ENCODE results near the gene TBC1D22A. TPM values are rescaled to one million over a fixed set of nuclear protein-coding genes. Genes with fewer than 3 reads are reported as not detected.

TBC1D22A gene
- polyA plus RNA-seq, 1 experiment, result 19.8 TPM

DNA sequence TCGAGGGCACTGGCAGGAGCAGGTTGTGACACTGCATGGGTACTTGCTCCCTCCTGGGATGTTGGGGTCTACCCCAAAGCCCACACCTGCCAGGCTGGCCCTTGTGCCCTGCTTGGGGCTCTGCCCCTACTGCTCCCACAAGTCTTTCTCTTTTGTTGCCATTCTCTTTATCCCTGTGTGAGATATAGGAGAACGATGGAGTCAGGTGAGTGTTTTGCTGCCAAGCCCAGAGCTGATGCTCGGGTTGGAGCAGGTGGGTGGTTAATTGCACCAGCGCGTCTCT is 292.6 kb downstream of the TBC1D22A start:
- TF ChIP-seq, protein P1, sequence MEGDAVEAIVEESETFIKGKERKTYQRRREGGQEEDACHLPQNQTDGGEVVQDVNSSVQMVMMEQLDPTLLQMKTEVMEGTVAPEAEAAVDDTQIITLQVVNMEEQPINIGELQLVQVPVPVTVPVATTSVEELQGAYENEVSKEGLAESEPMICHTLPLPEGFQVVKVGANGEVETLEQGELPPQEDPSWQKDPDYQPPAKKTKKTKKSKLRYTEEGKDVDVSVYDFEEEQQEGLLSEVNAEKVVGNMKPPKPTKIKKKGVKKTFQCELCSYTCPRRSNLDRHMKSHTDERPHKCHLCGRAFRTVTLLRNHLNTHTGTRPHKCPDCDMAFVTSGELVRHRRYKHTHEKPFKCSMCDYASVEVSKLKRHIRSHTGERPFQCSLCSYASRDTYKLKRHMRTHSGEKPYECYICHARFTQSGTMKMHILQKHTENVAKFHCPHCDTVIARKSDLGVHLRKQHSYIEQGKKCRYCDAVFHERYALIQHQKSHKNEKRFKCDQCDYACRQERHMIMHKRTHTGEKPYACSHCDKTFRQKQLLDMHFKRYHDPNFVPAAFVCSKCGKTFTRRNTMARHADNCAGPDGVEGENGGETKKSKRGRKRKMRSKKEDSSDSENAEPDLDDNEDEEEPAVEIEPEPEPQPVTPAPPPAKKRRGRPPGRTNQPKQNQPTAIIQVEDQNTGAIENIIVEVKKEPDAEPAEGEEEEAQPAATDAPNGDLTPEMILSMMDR (IDR thresholded peaks at IDR 0.05; ENCODE audit: low read depth, low read length), result no peak
- DNase-seq (ENCODE audit: low read depth, low spot score), result no peak
- no peaks in the 10 kb centered on the region for H3K27me3 ChIP-seq (ENCODE audit: control insufficient read depth, insufficient read depth, low read length)
- ChIA-PET CTCF (no interaction called here), POLR2A (no interaction called here)
- H3K9me3 ChIP-seq (ENCODE audit: control insufficient read depth, insufficient read depth, low read length), result no peaks in the 10 kb centered on the region; the same call in 1 of the 2 replicates
- H3K4me3 ChIP-seq (ENCODE audit: low read depth, low read length), result no peak overlapping the region
- no peak overlapping the region for H3K27ac ChIP-seq (ENCODE audit: low read depth, low read length)

DNA sequence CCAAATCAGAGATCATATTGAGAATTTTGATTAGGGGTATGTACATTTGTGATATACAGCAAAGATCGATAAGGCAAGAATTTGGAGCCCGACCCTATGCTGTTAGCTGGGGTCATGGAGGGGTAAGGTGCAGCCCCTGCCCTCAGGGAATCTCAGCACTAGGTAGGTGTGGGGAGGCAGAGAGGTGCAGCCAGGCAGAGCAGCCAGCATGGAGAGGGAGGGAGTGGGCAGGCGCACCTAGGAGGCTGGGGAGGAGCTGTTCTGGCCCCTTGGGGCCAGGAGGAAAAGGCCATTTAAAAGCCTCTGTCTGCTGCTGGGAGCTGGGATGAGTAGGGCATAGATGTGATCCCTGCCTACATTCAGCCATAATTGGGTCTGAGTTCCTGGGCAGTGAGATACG is 293.0 kb downstream of the TBC1D22A start:
- Histone ChIP-seq H3K4me3 (ENCODE audit: low read depth, low read length) (no peak overlapping the region), H3K27ac (ENCODE audit: low read depth, low read length) (no peak overlapping the region), H3K9me3 (ENCODE audit: control insufficient read depth, insufficient read depth, low read length) (no peaks in the 10 kb centered on the region; the same call in 1 of the 2 replicates), H3K27me3 (ENCODE audit: control insufficient read depth, insufficient read depth, low read length) (no peaks in the 10 kb centered on the region)
- ChIA-PET POLR2A (no interaction called here), CTCF (no interaction called here)
- no peak for DNase-seq (ENCODE audit: low read depth, low spot score)
- TF ChIP-seq, protein P1 (IDR thresholded peaks at IDR 0.05; ENCODE audit: low read depth, low read length), result no peak

DNA sequence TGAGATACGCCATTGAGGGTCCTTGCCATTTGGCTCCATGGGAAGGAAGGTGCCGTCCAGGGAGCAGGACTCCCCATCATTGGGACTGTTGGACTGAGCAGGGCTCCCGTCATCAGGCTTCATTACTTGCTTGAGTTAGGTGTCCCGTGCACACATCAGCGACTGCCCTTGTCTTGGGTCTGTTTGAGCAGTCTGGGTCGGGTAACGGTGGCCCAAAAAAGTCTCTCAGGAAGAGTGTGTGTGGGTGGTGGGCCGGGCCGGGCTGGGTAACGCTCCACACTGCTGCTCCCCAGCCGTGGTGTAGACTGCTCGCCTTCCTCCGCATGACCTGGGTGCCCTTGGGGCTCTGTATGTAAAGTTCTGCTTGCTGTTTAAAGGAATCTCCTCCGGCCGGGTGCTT is 293.5 kb downstream of the TBC1D22A start:
- ChIA-PET POLR2A (no interaction called here), CTCF (no interaction called here)
- no peak for DNase-seq (ENCODE audit: low read depth, low spot score)
- TF ChIP-seq, protein P1 (IDR thresholded peaks at IDR 0.05; ENCODE audit: low read depth, low read length), result no peak
- H3K27ac ChIP-seq (ENCODE audit: low read depth, low read length), result no peak overlapping the region
- H3K4me3 ChIP-seq (ENCODE audit: low read depth, low read length), result no peak overlapping the region
- no peaks in the 10 kb centered on the region for H3K27me3 ChIP-seq (ENCODE audit: control insufficient read depth, insufficient read depth, low read length)
- no peaks in the 10 kb centered on the region; the same call in 1 of the 2 replicates for H3K9me3 ChIP-seq (ENCODE audit: control insufficient read depth, insufficient read depth, low read length)

DNA sequence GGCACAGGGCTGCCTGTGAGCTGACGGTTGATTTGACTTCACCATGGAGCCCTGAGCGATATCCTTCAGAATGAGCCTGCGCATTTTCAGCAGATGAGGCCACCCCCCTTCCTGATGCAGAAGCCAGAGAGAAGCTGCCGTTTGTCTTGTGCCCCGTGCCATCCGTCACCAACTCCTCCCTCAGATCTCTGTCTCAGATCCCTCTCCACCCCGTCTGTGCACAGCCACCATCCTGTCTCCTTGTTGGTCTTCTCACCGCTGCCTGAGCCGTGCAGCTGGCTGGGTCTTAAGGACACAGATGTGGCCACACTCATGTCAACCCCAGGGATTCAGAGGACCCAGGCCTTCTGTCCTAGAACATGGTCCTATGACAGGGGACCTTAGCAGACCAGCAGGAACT is 293.9 kb downstream of the TBC1D22A start:
- H3K4me3 ChIP-seq (ENCODE audit: low read depth, low read length), result no peak overlapping the region
- CTCF ChIA-PET, result no interaction called here

DNA sequence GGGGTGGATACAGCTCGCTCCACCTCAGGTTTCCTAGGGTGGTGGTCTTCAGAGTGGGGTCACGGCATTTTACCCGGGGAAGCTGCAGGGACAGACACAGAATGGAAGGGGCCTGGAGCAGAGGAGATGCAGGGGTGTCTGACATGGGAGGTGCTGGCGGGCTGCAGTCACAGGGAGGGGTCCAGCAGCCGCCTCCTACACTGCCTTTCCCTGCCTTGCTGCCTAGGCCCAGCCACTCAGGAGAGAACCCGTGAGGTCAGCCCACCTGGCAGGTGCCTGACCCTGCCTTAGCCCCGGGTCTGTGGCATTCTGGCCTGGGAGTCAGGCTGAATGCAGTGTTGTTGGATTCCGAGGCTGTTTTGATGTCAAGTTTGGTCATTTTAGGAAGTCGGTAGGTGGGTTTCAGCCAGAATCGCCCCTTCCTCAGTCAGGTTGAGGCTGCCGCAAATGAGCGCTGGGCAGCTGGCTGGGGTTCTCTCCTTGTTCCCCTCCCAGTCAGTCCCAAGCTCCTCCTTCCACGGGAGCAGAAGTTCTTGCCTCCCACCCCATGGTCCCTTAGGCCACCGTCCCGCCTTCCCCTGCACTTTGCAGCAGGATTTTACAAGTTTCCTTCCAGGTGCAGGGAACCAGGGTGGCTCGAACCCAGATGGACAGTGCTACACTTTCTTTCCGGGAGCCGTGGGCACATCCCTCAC is 294.5 kb downstream of the TBC1D22A start:
- no peaks in the 10 kb centered on the region for H3K27me3 ChIP-seq (ENCODE audit: control insufficient read depth, insufficient read depth, low read length)
- CTCF ChIA-PET, result no interaction called here
- POLR2A ChIA-PET, result no interaction called here
- no peak overlapping the region for H3K27ac ChIP-seq (ENCODE audit: low read depth, low read length)
- no peak overlapping the region for H3K4me3 ChIP-seq (ENCODE audit: low read depth, low read length)
- H3K9me3 ChIP-seq (ENCODE audit: control insufficient read depth, insufficient read depth, low read length), result no peaks in the 10 kb centered on the region
- no peak for DNase-seq (ENCODE audit: low read depth, low spot score)
- TF ChIP-seq, protein P1 (IDR thresholded peaks at IDR 0.05; ENCODE audit: low read depth, low read length), result no peak

More for the DNA sequence above, 293.9 kb downstream of the TBC1D22A start:
- Histone ChIP-seq H3K27me3 (ENCODE audit: control insufficient read depth, insufficient read depth, low read length) (no peaks in the 10 kb centered on the region), H3K27ac (ENCODE audit: low read depth, low read length) (no peak overlapping the region), H3K9me3 (ENCODE audit: control insufficient read depth, insufficient read depth, low read length) (no peaks in the 10 kb centered on the region; the same call in 1 of the 2 replicates)
- DNase-seq (ENCODE audit: low read depth, low spot score), result no peak
- POLR2A ChIA-PET, result no interaction called here
- TF ChIP-seq, protein P1 (IDR thresholded peaks at IDR 0.05; ENCODE audit: low read depth, low read length), result no peak

Data from AG04450 (cell line).